GM19463 (cell line): ENCODE data around the gene QRICH2.

ENCODE experiments used
- ATAC-seq: cut with Tn5 transposase; IDR thresholded peaks from one replicate; pipeline ENCODE4 v1.9.1; 2021; ENCODE audit warnings: mild to moderate bottlenecking, moderate library complexity; ENCODE audit not compliant: unreplicated experiment

The QRICH2 gene

DNA sequence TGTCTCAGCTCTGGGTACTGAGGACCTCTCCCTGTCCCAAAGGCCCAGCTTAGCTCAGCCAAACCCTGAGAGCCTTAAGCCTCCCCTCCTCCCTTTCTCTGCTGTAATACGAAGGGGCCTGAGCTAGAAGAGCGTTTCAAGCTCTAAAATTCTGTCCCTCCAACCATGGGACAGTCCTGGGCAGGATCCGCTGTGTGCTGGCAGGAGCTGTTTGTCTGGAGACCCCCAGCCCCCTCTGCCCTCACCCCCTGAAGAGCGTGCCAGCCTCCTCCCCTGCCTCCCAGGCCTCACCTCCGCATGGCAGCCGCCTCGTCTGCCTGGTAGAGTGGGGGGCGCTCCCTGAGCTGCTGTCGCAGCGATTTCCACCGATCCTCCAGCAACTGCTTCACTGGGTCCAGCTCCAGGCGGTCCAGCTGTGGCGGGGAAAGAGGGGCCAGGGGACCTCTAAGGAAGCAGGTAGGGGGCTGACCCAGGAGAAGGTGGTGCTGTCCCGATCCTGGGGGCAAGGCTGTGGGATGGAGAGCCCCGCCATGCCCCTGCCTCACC lies 28.3 kb downstream of the QRICH2 start:
- no peak for ATAC-seq

GRCh38 chr17:76278952-76279741 lies 28.9 kb downstream of the QRICH2 start:
- peak; percentile 62 for ATAC-seq

- no peak for ATAC-seq
Observed at GRCh38 chr17:76278268-76278908, 29.7 kb downstream of the QRICH2 start.

- no peak for ATAC-seq
Observed at GRCh38 chr17:76277300-76278267, 30.5 kb downstream of the QRICH2 start.

- ATAC-seq, result no peak
Observed at GRCh38 chr17:76276461-76277299, 31.4 kb downstream of the QRICH2 start.

DNA sequence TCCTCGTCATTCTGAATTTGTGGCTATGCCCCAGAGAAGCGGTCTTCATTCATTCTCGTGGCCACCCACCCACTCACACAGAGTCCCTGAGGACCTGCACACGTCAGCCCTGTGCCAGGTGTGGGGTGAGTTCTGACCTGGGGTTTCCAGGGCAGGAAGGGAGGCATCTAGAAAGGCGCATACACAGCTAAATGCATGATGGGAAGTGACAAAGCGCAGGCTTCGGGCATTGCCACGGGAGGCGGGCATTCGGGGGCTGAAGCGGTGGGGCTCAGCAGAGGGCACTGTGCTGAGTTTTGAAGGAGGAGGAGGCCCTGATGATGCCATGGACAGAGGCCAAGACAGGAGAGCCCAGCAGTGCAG lies 32.0 kb downstream of the QRICH2 start:
- no peak for ATAC-seq

GRCh38 chr17:76275382-76276068 lies 32.6 kb downstream of the QRICH2 start:
- ATAC-seq, result no peak

DNA sequence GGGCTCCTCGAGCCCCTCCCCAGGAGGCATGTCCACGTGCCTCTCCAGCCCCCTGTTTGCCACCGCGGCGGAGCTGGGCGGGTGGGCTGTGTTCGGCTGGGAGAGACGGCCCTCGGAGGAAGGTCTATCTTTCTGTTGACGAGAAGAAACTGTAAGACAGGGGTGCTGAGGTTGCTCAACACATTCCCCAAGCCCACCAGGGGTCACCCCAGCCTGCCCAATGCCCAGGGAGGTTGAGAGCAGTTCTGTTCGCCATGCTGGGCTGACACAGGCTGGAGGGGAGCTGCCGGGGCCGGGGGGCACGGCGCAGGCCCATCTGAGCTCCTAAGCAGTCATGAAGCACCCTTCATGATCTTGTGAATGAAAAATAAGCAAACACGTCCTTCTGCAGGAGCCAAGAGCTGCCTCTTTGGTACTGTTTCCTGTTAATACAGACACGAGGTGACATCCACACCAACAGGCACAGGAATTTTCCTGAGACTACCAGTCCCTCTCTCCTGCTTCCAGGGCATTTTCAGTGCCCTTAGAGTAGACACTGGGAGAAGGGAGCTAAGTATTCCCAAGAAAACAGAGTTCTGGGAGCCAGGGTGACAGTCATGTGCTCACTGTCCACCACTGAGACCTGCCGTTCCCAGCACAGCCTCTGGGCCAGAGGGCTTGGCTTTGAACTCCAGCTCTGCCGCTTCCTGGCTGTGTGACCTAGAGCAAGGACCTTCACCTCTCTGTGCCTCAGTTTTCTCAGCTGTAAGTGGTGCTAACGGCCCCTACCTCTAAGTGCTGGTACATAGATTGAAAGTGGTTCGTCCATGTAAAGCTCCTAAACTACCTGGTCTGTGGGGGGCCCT lies 33.7 kb downstream of the QRICH2 start:
- no peak for ATAC-seq

- ATAC-seq, result no peak
Observed at GRCh38 chr17:76273445-76274111, 34.5 kb downstream of the QRICH2 start.

GRCh38 chr17:76272541-76273444 lies 35.3 kb downstream of the QRICH2 start:
- peak; percentile 24 for ATAC-seq

GRCh38 chr17:76271669-76272540 lies 36.2 kb downstream of the QRICH2 start:
- ATAC-seq, result peak; percentile 45

- ATAC-seq, result no peak
Observed at GRCh38 chr17:76270770-76271668, 37.1 kb downstream of the QRICH2 start.

DNA sequence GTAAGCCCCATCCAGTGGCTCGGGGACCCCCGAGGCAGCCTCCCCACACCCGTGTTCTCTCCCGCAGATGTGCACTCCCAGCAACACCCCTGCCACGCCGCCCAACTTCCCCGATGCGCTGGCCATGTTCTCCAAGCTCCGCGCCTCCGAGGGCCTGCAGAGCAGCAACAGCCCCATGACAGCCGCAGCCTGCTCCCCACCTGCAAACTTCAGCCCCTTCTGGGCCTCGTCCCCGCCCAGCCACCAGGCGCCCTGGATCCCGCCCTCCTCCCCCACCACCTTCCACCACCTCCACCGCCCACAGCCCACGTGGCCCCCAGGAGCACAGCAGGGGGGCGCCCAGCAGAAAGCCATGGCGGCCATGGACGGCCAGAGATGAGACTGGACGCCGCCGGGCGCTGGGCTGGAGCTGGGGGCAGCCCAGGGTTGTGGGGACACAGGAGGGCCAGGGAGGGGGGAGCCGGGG lies 37.9 kb downstream of the QRICH2 start:
- ATAC-seq, result no peak

DNA sequence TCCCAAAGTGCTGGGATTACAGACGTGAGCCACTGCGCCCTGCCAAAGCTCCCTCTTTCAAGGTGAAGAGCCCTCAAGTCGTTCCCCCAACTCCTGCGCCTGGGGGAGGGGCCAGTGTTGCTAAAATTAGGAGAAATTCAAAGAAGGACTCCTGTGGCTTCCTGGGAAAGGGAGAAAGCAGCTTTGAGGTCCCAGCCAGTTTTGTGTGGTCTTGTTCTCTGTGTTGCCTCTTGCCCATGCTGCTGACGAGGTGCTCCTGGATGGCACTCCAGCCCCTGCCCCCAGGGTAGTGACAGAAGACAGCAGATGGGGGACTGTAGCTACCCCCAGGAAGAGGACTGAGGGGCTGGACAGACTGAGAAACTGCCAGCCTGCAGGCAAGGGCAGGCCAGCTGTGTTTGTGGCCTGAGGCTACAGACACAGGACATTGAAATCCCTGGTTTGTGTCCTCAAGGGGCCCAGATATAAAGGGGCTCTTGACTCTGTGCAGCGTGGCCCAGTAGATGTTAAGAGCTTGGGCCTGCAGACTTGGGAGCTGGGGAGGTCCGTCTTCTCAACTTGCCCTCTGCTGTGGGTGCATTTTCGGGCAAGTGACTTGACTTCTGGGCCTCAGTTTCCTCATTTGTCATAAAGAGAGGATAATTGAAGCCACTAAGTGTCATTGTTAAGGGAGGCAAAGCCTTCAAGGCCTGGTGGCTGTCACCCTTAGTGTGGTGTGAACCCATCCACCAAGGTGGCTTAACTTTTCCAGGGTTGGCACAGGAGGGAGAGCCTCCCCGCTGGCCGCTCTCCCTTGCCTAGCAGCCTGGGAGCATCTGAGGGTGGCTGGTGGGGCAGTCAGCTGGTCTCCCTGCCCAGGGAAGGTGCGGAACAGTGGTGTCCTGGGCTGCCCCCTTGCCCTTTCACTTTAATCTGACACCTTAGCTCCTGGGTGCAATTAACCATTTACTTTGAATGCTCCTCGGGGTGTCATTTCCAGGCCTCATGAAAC lies 38.8 kb downstream of the QRICH2 start:
- ATAC-seq, result no peak
